SU-DHL-6 (cell line): Measurements from ENCODE around the gene PXDN.

Experiments used
- H2AFZ ChIP-seq: fragments of 200-600 bp; sonication (generic); 2 replicates; pipeline ENCODE4 v1.6.1; 2014; ENCODE audit warnings: low read depth, mild to moderate bottlenecking, moderate library complexity, mixed read lengths, antibody characterized with exemption, low read length; ENCODE audit not compliant: severe bottlenecking
- H3F3A ChIP-seq: fragments of 200-600 bp; shearing (Covaris generic); 2 replicates; pipeline ENCODE4 v1.6.0; 2016; ENCODE audit warnings: antibody characterized with exemption, mild to moderate bottlenecking; ENCODE audit not compliant: insufficient read depth
- H3K27ac ChIP-seq: fragments of 200-600 bp; sonication (generic); 2 replicates; pipeline ENCODE4 v1.5.1; 2016; ENCODE audit warnings: low read depth, mild to moderate bottlenecking, low read length, moderate library complexity, mixed read lengths
- H3K27me3 ChIP-seq: fragments of 200-600 bp; sonication (generic), shearing (Covaris generic); 2 replicates; pipeline ENCODE4 v1.6.0; 2014; ENCODE audit warnings: mild to moderate bottlenecking, low read length
- H3K36me3 ChIP-seq: fragments of 200-600 bp; sonication (generic); 2 replicates; pipeline ENCODE4 v1.6.1; 2014; ENCODE audit warnings: mild to moderate bottlenecking, low read length, mixed read lengths
- H3K4me2 ChIP-seq: fragments of 300-600, 200-600 bp; shearing (Covaris generic), sonication (generic); 2 replicates; pipeline ENCODE4 v1.6.0; 2014; ENCODE audit warnings: low read length, low read depth, mild to moderate bottlenecking; ENCODE audit not compliant: poor library complexity, severe bottlenecking
- H3K4me3 ChIP-seq: fragments of 200-600 bp; sonication (generic); 2 replicates; pipeline ENCODE4 v1.5.1; 2014; ENCODE audit warnings: antibody characterized with exemption, low read length, mild to moderate bottlenecking, mixed read lengths; ENCODE audit not compliant: insufficient read depth, poor library complexity, severe bottlenecking
- H3K79me2 ChIP-seq: fragments of 200-600 bp; sonication (generic); 2 replicates; pipeline ENCODE4 v1.6.1; 2014; ENCODE audit warnings: mild to moderate bottlenecking, low read length, moderate library complexity; ENCODE audit not compliant: insufficient read depth
- H3K9ac ChIP-seq: fragments of 200-600 bp; sonication (generic); 2 replicates; pipeline ENCODE4 v1.7.0; 2014; ENCODE audit warnings: mild to moderate bottlenecking, low read length
- H3K9me2 ChIP-seq: fragments of 200-600 bp; sonication (generic); replicated peaks from 2 replicates; pipeline ENCODE4 v1.6.1; 2014; ENCODE audit warnings: low read length; ENCODE audit not compliant: insufficient read depth
- H3K9me3 ChIP-seq: fragments of 200-600 bp; sonication (generic); 2 replicates; pipeline ENCODE4 v1.6.1; 2014; ENCODE audit warnings: low read length, mixed read lengths; ENCODE audit not compliant: insufficient read depth
- H4K20me1 ChIP-seq: fragments of 200-600 bp; sonication (generic); 2 replicates; pipeline ENCODE4 v1.6.1; 2014; ENCODE audit warnings: low read depth, mild to moderate bottlenecking, antibody characterized with exemption, low read length, moderate library complexity, mixed read lengths
- EZH2phosphoT487 ChIP-seq: fragments of 200-600 bp; sonication (generic), shearing (Covaris generic); conservative IDR thresholded peaks from 2 replicates; pipeline ENCODE4 v1.6.1; 2018; ENCODE audit warnings: mild to moderate bottlenecking, antibody characterized with exemption, low read length, moderate library complexity, mixed read lengths
- TF ChIP-seq, protein P1 (sequence below): fragments of 200-600 bp; sonication (generic); IDR thresholded peaks from one replicate; pipeline ENCODE4 v1.5.1; 2017; ENCODE audit warnings: antibody characterized with exemption, mild to moderate bottlenecking, low read length, moderate library complexity; ENCODE audit not compliant: insufficient read depth, poor library complexity, severe bottlenecking

The PXDN gene

DNA sequence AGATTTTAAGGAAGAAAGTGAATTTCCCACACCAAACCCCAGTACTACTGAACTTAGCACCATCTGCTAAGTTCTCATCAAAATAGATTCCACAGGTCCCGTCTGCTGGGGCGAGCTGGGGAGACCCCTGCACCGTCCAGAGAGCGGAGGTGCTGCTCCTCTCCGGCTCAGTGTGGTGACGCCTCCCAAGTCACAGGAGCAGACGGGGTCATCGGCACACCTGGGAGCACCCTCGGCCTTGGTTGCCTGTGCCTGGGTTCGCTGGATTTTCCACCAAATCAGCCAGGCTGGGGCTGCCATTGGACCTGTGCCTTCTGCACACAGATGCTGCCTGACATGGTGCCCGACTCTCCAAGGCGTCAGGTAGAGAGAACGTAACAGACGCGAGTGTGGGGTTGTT lies 141.3 kb downstream of the PXDN start:
- no peaks in the 10 kb centered on the region for H3K9me3 ChIP-seq
- no peak overlapping the region for H2AFZ ChIP-seq
- no peak overlapping the region for H3K9ac ChIP-seq
- no peaks in the 10 kb centered on the region for H3K79me2 ChIP-seq
- H3K27ac ChIP-seq, result no peak overlapping the region
- no peak overlapping the region for H3K4me3 ChIP-seq
- no peaks in the 10 kb centered on the region for H4K20me1 ChIP-seq
- H3K36me3 ChIP-seq, result no peaks in the 10 kb centered on the region
- H3K9me2 ChIP-seq, result no peaks in the 10 kb centered on the region
- no peak overlapping the region for H3K4me2 ChIP-seq
- no peaks in the 10 kb centered on the region for H3F3A ChIP-seq
- no peaks in the 10 kb centered on the region for H3K27me3 ChIP-seq
- TF ChIP-seq, protein P1, sequence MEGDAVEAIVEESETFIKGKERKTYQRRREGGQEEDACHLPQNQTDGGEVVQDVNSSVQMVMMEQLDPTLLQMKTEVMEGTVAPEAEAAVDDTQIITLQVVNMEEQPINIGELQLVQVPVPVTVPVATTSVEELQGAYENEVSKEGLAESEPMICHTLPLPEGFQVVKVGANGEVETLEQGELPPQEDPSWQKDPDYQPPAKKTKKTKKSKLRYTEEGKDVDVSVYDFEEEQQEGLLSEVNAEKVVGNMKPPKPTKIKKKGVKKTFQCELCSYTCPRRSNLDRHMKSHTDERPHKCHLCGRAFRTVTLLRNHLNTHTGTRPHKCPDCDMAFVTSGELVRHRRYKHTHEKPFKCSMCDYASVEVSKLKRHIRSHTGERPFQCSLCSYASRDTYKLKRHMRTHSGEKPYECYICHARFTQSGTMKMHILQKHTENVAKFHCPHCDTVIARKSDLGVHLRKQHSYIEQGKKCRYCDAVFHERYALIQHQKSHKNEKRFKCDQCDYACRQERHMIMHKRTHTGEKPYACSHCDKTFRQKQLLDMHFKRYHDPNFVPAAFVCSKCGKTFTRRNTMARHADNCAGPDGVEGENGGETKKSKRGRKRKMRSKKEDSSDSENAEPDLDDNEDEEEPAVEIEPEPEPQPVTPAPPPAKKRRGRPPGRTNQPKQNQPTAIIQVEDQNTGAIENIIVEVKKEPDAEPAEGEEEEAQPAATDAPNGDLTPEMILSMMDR, result no peak

DNA sequence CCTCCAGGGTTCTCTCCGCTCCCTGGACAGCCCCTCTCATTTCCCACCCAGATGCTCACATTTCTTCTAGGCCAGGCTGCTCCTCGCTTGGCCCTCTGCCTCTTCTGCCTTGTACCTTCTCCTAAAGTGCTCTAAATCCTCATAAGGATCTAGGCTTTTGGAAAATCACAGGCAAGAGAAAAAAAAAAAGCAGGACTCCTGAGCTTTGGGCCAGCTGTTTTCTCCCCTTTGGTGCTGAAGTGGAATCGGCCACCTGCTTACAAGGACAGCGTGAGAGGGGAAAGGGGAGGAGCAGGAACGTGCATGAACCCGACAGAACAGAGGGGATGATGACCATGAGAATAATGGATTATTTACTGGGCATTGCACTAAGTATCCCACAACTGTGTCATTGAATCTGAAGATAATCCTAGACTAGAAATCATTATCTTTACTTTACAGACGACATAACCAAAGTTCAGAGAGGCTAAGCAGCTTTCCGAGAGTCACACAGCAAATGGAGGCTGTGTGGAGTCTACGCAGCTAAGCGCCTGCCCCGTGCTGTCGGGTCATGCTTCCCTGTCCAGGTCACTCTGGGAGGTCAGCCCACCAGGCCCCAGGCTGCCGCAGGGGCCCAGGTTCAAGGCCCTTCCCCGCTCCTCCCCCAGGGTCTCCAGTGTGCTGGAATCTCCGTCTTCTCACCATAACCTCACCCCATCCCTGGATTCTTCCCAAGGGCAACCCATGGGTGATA lies 141.9 kb downstream of the PXDN start:
- Histone ChIP-seq H4K20me1 (no peaks in the 10 kb centered on the region), H3K4me2 (no peak overlapping the region), H3F3A (no peaks in the 10 kb centered on the region), H3K36me3 (no peaks in the 10 kb centered on the region), H3K4me3 (no peak overlapping the region), H2AFZ (no peak overlapping the region), H3K9me2 (no peaks in the 10 kb centered on the region), H3K27ac (no peak overlapping the region), H3K27me3 (no peaks in the 10 kb centered on the region), H3K9ac (no peak overlapping the region), H3K9me3 (no peaks in the 10 kb centered on the region), H3K79me2 (no peaks in the 10 kb centered on the region)
- TF ChIP-seq, protein P1, result no peak
- no peak for TF ChIP-seq EZH2phosphoT487

DNA sequence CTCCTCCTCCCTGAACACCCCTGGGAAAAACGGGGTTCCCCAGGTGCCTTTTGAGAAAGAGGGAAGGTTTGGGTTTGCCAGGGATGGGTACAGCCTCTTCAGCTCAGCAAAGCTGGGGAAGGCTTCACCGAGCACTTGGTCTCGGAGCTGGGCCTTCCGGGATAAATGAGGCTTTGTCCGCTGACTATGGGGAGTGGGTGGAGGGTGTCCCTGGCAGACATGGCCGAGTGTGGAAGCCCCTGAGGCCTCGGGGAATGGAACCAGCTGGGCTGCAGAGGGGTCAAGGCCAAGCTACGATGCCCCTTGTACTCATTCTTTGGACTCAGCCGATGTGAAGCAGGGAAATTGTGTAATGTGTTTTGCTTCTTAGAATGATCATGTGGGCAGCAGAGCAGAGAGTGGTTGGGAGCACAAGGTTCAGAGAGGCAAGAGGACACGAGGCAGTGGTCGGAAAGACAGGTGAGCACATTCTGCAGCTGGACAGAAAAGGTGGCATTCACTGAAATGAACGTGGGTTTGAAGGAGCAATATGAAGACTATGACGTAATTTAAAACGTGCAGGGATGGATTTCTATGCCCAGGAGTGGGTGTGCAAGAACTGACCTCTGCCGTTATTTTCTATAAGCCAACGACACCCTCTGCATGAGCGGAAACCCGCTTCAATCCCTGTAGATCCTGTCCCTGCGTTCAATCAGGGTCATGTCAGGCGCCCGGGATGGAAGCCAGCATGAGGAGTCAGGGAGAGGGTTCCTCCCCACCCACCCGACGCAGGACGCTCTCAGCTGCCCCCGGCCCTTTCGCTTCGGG lies 142.6 kb downstream of the PXDN start:
- H3K27me3 ChIP-seq, result no peaks in the 10 kb centered on the region
- no peak overlapping the region for H2AFZ ChIP-seq
- H3K4me2 ChIP-seq, result no peak overlapping the region
- no peak overlapping the region for H3K9ac ChIP-seq
- no peaks in the 10 kb centered on the region for H4K20me1 ChIP-seq
- H3K4me3 ChIP-seq, result no peak overlapping the region
- H3K27ac ChIP-seq, result no peak overlapping the region
- H3K9me3 ChIP-seq, result no peaks in the 10 kb centered on the region
- TF ChIP-seq, protein P1, result no peak
- TF ChIP-seq EZH2phosphoT487, result no peak
- H3K36me3 ChIP-seq, result no peaks in the 10 kb centered on the region
- no peaks in the 10 kb centered on the region for H3K9me2 ChIP-seq
- no peaks in the 10 kb centered on the region for H3K79me2 ChIP-seq
- H3F3A ChIP-seq, result no peaks in the 10 kb centered on the region
